ENCODE data around the gene TRPM7. TPM values are rescaled to one million over a fixed set of nuclear protein-coding genes. Genes with fewer than 3 reads are reported as not detected.

TRPM7 gene
- total and polyA plus RNA-seq, 2 of the 8 experiments (the other 6 are each of a cell fraction or from before 2014, with no cell fraction given), result 7.5 to 33.2 TPM

DNA sequence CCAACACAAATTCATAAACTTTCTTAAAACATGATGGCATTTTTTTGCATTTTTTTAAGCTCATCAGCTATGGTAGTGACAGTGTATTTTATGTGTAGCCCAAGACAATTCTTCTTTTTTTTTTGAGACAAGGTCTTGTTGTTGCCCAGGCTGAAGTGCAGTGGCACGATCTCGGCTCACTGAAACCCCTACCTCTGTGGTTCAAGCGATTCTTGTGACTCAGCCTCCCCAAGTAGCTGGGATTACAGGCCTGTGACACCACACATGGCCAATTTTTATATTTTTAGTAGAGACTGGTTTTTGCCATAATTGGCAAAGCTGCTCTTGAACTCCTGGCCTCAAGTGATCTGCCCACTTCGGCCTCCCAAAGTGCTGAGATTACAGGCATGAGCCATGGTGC lies 122.8 kb downstream of the TRPM7 start:
- no peak overlapping the region for H3K27ac ChIP-seq (ENCODE audit: low read depth, low read length)
- POLR2A ChIA-PET (ENCODE audit: partially characterized antibody), result no interaction called here
- CTCF ChIA-PET (ENCODE audit: partially characterized antibody), result no interaction called here
- no peak for TF ChIP-seq SRF (IDR thresholded peaks at IDR 0.05; ENCODE audit: low read depth, low read length)
- no peak for TF ChIP-seq POU5F1 (IDR thresholded peaks at IDR 0.05; ENCODE audit: low read depth, low read length)
- no peak for TF ChIP-seq TBP (IDR thresholded peaks at IDR 0.05; ENCODE audit: low read depth, low read length)
- no peak for TF ChIP-seq POLR2A (IDR thresholded peaks at IDR 0.05; ENCODE audit: control extremely low read depth in 1 of 2, low read depth in 2 of 2, low read length in 2 of 2)
- no peak for TF ChIP-seq SIX5 (IDR thresholded peaks at IDR 0.05; ENCODE audit: low read depth, low read length)
- TF ChIP-seq RBBP5 (IDR thresholded peaks at IDR 0.05; ENCODE audit: borderline replicate concordance, low read depth, low read length), result no peak
- TF ChIP-seq ASH2L (IDR thresholded peaks at IDR 0.05; ENCODE audit: low read length), result no peak
- TF ChIP-seq RNF2 (IDR thresholded peaks at IDR 0.05; ENCODE audit: borderline replicate concordance, low read depth, low read length, missing control alignments, poor library complexity, severe bottlenecking), result no peak
- TF ChIP-seq, protein P1, sequence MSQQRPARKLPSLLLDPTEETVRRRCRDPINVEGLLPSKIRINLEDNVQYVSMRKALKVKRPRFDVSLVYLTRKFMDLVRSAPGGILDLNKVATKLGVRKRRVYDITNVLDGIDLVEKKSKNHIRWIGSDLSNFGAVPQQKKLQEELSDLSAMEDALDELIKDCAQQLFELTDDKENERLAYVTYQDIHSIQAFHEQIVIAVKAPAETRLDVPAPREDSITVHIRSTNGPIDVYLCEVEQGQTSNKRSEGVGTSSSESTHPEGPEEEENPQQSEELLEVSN (IDR thresholded peaks at IDR 0.05), result no peak
- no peak for TF ChIP-seq HDAC2 (IDR thresholded peaks at IDR 0.05; ENCODE audit: borderline replicate concordance in 1 of 2, low read depth in 2 of 2, low read length in 2 of 2)

More for the DNA sequence above, 122.8 kb downstream of the TRPM7 start:
- Histone ChIP-seq H4K8ac (ENCODE audit: extremely low read depth, insufficient read depth, low read length) (no peak overlapping the region), H2AFZ (ENCODE audit: low read length) (no peak overlapping the region), H3K79me1 (ENCODE audit: low read depth, low read length) (no peaks in the 10 kb centered on the region), H3K23me2 (ENCODE audit: low read depth, low read length) (no peaks in the 10 kb centered on the region), H3K4me2 (ENCODE audit: insufficient read depth in 1 of 2, low read depth in 2 of 2, low read length in 2 of 2) (no peak overlapping the region), H2BK12ac (ENCODE audit: low read depth, low read length) (no peak overlapping the region), H3K9ac (replicated peaks in 1 of 4; ENCODE audit: extremely low read depth in 1 of 4, low read depth in 3 of 4, low read length in 3 of 4) (no peak overlapping the region), H3K9me3 (ENCODE audit: insufficient read depth in 2 of 2, low read depth in 1 of 2, low read length in 1 of 2) (no peaks in the 10 kb centered on the region), H4K91ac (replicated peaks; ENCODE audit: insufficient read length, low read length) (no peak overlapping the region), H2AK5ac (ENCODE audit: low read depth, low read length) (no peak overlapping the region), H2BK20ac (ENCODE audit: low read length) (no peak overlapping the region), H3K27me3 (replicated peaks in 1 of 4; ENCODE audit: control insufficient read depth in 3 of 4, extremely low read depth in 1 of 4, insufficient read depth in 3 of 4, low read length in 3 of 4) (no peaks in the 10 kb centered on the region), H3K4ac (replicated peaks; ENCODE audit: insufficient read length, low read depth, low read length) (no peak overlapping the region), H2BK120ac (replicated peaks; ENCODE audit: low read depth, low read length) (no peak overlapping the region), H3K4me1 (replicated peaks in 1 of 4; ENCODE audit: control insufficient read depth in 3 of 4, insufficient read depth in 4 of 4, low read length in 3 of 4) (no peaks in the 10 kb centered on the region), H3K14ac (ENCODE audit: insufficient read length) (no peak overlapping the region), H3K23ac (ENCODE audit: insufficient read length) (no peak overlapping the region), H3K36me3 (ENCODE audit: control insufficient read depth in 2 of 4, insufficient read depth in 4 of 4, low read length in 3 of 4) (peaks cover 0 to 5% (median 1%) of the 10 kb centered on the region in 4 experiments; a peak in 5 of 8 replicates), H3K56ac (replicated peaks; ENCODE audit: insufficient read length, low read depth, low read length) (no peak overlapping the region), H3K4me3 (ENCODE audit: extremely low read depth in 1 of 4, insufficient read depth in 2 of 4, low read depth in 3 of 4, low read length in 4 of 4) (no peak overlapping the region), H2BK5ac (ENCODE audit: low read depth, low read length) (no peak overlapping the region), H3K79me2 (ENCODE audit: control insufficient read depth in 1 of 2, insufficient read depth in 2 of 2, low read length in 2 of 2) (no peaks in the 10 kb centered on the region), H4K20me1 (replicated peaks in 1 of 2; ENCODE audit: control insufficient read depth in 1 of 2, insufficient read depth in 2 of 2, low read length in 2 of 2) (no peaks in the 10 kb centered on the region), H2BK15ac (ENCODE audit: low read length) (no peak overlapping the region), H4K5ac (ENCODE audit: insufficient read length, low read depth, low read length) (no peak overlapping the region), H3K18ac (ENCODE audit: extremely low read depth, low read length) (no peak overlapping the region)
- DNase-seq (ENCODE audit: low read depth in 1 of 2, low spot score in 2 of 2) (no peak), FAIRE-seq (no peak)
- 89% methylated on average over 4 of the region's 4 CpGs; no CpG with 5 or more reads in 1 of the 2 experiments for WGBS, 2 experiments (ENCODE audit: extremely low coverage in 1 of 2, insufficient coverage in 1 of 2, insufficient read length in 1 of 2, insufficient replicate concordance in 2 of 2, low coverage in 1 of 2, low lambda C conversion rate in 2 of 2, missing lambda C conversion rate in 1 of 2)

Data from H1 (cell line).